Measurements from ENCODE around the gene DTX4.

Gene DTX4

DNA sequence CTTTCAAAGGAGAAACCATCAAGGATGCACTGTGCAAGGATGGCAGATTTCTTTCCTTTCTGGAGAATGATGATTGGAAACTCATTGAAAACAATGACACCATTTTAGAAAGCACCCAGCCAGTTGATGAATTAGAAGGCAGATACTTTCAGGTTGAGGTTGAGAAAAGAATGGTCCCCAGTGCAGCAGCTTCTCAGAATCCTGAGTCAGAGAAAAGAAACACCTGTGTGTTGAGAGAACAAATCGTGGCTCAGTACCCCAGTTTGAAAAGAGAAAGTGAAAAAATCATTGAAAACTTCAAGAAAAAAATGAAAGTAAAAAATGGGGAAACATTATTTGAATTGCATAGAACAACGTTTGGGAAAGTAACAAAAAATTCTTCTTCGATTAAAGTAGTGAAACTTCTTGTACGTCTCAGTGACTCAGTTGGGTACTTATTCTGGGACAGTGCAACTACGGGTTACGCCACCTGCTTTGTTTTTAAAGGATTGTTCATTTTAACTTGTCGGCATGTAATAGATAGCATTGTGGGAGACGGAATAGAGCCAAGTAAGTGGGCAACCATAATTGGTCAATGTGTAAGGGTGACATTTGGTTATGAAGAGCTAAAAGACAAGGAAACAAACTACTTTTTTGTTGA, 19.5 kb upstream of the DTX4 start:
- no peaks in the 10 kb centered on the region for H3K9me2 ChIP-seq (replicated peaks; ENCODE audit: insufficient read depth, low read length)
- no peaks in the 10 kb centered on the region for H3K27me3 ChIP-seq (ENCODE audit: low read length)
- peaks cover 39% of the 10 kb centered on the region for H3K79me2 ChIP-seq (ENCODE audit: insufficient read depth, low read length)
- no peak overlapping the region for H3K9ac ChIP-seq (ENCODE audit: low read length)
- no peak overlapping the region for H3K4me2 ChIP-seq (ENCODE audit: low read depth, low read length, poor library complexity, severe bottlenecking)
- TF ChIP-seq CTCF (IDR thresholded peaks at IDR 0.05; ENCODE audit: insufficient read depth, low read length, poor library complexity, severe bottlenecking) (no peak), EZH2phosphoT487 (conservative IDR thresholded peaks at IDR 0.05; ENCODE audit: low read length) (no peak)
- peaks cover 75% of the 10 kb centered on the region for H3F3A ChIP-seq (ENCODE audit: insufficient read depth)
- H3K36me3 ChIP-seq (ENCODE audit: low read length): peaks cover 58% of the 10 kb centered on the region
- H3K9me3 ChIP-seq (ENCODE audit: insufficient read depth, low read length): no peaks in the 10 kb centered on the region
- no peak overlapping the region for H2AFZ ChIP-seq (ENCODE audit: low read depth, low read length, severe bottlenecking)
- H3K4me3 ChIP-seq (ENCODE audit: insufficient read depth, low read length, poor library complexity, severe bottlenecking): no peak overlapping the region
- H4K20me1 ChIP-seq (ENCODE audit: low read depth, low read length): no peaks in the 10 kb centered on the region
- H3K27ac ChIP-seq (ENCODE audit: low read depth, low read length): no peak overlapping the region

DNA sequence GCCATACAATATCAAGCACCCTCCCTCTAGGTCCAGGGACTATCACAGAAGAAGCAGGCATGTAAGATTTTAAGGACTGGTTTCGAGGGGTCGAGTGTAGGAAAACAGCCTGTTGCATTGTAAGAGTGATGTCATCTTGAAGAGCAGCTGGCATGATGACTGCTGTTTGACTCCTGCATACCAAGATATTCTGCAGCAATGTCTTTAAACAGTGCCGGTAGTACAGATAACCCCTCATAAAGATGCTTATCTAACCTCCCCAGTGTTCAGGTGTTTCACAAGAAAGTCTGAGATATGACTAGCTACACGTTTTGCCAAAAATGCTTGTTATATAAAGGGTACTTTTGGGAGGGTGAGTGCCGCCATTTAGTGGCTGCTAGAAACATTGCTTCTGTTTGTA, 17.3 kb upstream of the DTX4 start:
- peaks cover 19% of the 10 kb centered on the region for H3K79me2 ChIP-seq (ENCODE audit: insufficient read depth, low read length)
- H3F3A ChIP-seq (ENCODE audit: insufficient read depth): peaks cover 68% of the 10 kb centered on the region
- H4K20me1 ChIP-seq (ENCODE audit: low read depth, low read length): no peaks in the 10 kb centered on the region
- no peak overlapping the region for H3K27ac ChIP-seq (ENCODE audit: low read depth, low read length)
- no peak overlapping the region for H3K4me3 ChIP-seq (ENCODE audit: insufficient read depth, low read length, poor library complexity, severe bottlenecking)
- no peaks in the 10 kb centered on the region for H3K9me2 ChIP-seq (replicated peaks; ENCODE audit: insufficient read depth, low read length)
- H3K36me3 ChIP-seq (ENCODE audit: low read length): peaks cover 36% of the 10 kb centered on the region
- H3K27me3 ChIP-seq (ENCODE audit: low read length): no peaks in the 10 kb centered on the region
- H3K9ac ChIP-seq (ENCODE audit: low read length): no peak overlapping the region
- no peaks in the 10 kb centered on the region for H3K9me3 ChIP-seq (ENCODE audit: insufficient read depth, low read length)
- H2AFZ ChIP-seq (ENCODE audit: low read depth, low read length, severe bottlenecking): no peak overlapping the region
- H3K4me2 ChIP-seq (ENCODE audit: low read depth, low read length, poor library complexity, severe bottlenecking): no peak overlapping the region
- TF ChIP-seq CTCF (IDR thresholded peaks at IDR 0.05; ENCODE audit: insufficient read depth, low read length, poor library complexity, severe bottlenecking): no peak
- no peak for TF ChIP-seq EZH2phosphoT487 (conservative IDR thresholded peaks at IDR 0.05; ENCODE audit: low read length)

GRCh38 chr11:59157433-59157832, 14.5 kb upstream of the DTX4 start:
- Histone ChIP-seq H3K9me3 (ENCODE audit: insufficient read depth, low read length) (no peaks in the 10 kb centered on the region), H3K27ac (ENCODE audit: low read depth, low read length) (peak overlapping the region; percentile 19; the same call in 1 of the 2 replicates), H3K9me2 (replicated peaks; ENCODE audit: insufficient read depth, low read length) (no peaks in the 10 kb centered on the region), H2AFZ (ENCODE audit: low read depth, low read length, severe bottlenecking) (no peak overlapping the region), H4K20me1 (ENCODE audit: low read depth, low read length) (no peaks in the 10 kb centered on the region), H3K4me2 (ENCODE audit: low read depth, low read length, poor library complexity, severe bottlenecking) (no peak overlapping the region), H3F3A (ENCODE audit: insufficient read depth) (peaks cover 49% of the 10 kb centered on the region), H3K27me3 (ENCODE audit: low read length) (no peaks in the 10 kb centered on the region), H3K36me3 (ENCODE audit: low read length) (peaks cover 13% of the 10 kb centered on the region), H3K9ac (ENCODE audit: low read length) (no peak overlapping the region), H3K79me2 (ENCODE audit: insufficient read depth, low read length) (0 out of 2 replicates have a peak, but pooled peaks cover 4% of the 10 kb centered on the region), H3K4me3 (ENCODE audit: insufficient read depth, low read length, poor library complexity, severe bottlenecking) (no peak overlapping the region)
- TF ChIP-seq CTCF (IDR thresholded peaks at IDR 0.05; ENCODE audit: insufficient read depth, low read length, poor library complexity, severe bottlenecking): no peak
- TF ChIP-seq EZH2phosphoT487 (conservative IDR thresholded peaks at IDR 0.05; ENCODE audit: low read length): no peak

Measured in SU-DHL-6 (cell line).